Germinal center (tissue), 1 donor: ENCODE measurements around the gene GOLGA6L10.
"Not testable (repeated sequence)": the region's sequence is repeated elsewhere in the genome, so short reads cannot be mapped to it uniquely, and the experiment has no call there.

Experiments
- DNase-seq: peaks from one replicate; pipeline ENCODE4 v3.0.0; 2012; ENCODE audit warnings: mixed read lengths, low spot score

GOLGA6L10 gene

GRCh38 chr15:82349375-82349774, at the start of gene GOLGA6L10:
Gene GOLGA6L10 (minus strand): TSS chr15:82349475. CDS start chr15:82349375, 100 bp downstream.
- DNase-seq, result not testable (repeated sequence)

- DNase-seq, result no peak
These were observed 49.5 kb upstream of the GOLGA6L10 start for GRCh38 chr15:82398785-82399184.

- DNase-seq, result no peak
These were observed 48.5 kb upstream of the GOLGA6L10 start for GRCh38 chr15:82397817-82398216.

GRCh38 chr15:82395788-82396187, 46.5 kb upstream of the GOLGA6L10 start:
- DNase-seq, result not testable (repeated sequence)

GRCh38 chr15:82393671-82394070, 44.4 kb upstream of the GOLGA6L10 start:
- no peak for DNase-seq

- not testable (repeated sequence) for DNase-seq
These were observed 42.8 kb upstream of the GOLGA6L10 start for GRCh38 chr15:82392077-82392476.

- not testable (repeated sequence) for DNase-seq
These were observed 40.9 kb upstream of the GOLGA6L10 start for GRCh38 chr15:82390152-82390551.

GRCh38 chr15:82387209-82387608, 37.9 kb upstream of the GOLGA6L10 start:
- DNase-seq, result not testable (repeated sequence)

GRCh38 chr15:82381330-82381955, 32.2 kb upstream of the GOLGA6L10 start:
- DNase-seq, result not testable (repeated sequence)

- not testable (repeated sequence) for DNase-seq
These were observed 30.3 kb upstream of the GOLGA6L10 start for GRCh38 chr15:82379552-82379951.

- DNase-seq, result not testable (repeated sequence)
These were observed 24.4 kb upstream of the GOLGA6L10 start for GRCh38 chr15:82373661-82374060.

- DNase-seq, result no peak
These were observed 22.4 kb upstream of the GOLGA6L10 start for GRCh38 chr15:82371656-82372055.

GRCh38 chr15:82367790-82368189, 18.5 kb upstream of the GOLGA6L10 start:
- DNase-seq, result not testable (repeated sequence)

- not testable (repeated sequence) for DNase-seq
These were observed 16.5 kb upstream of the GOLGA6L10 start for GRCh38 chr15:82365692-82366323.

- DNase-seq, result not testable (repeated sequence)
These were observed 15.3 kb upstream of the GOLGA6L10 start for GRCh38 chr15:82364548-82364947.

- DNase-seq, result not testable (repeated sequence)
These were observed 13.5 kb upstream of the GOLGA6L10 start for GRCh38 chr15:82362790-82363189.

GRCh38 chr15:82360618-82361017, 11.3 kb upstream of the GOLGA6L10 start:
- DNase-seq, result not testable (repeated sequence)

GRCh38 chr15:82355055-82355454, 5.8 kb upstream of the GOLGA6L10 start:
- not testable (repeated sequence) for DNase-seq

- DNase-seq, result not testable (repeated sequence)
These were observed 5.3 kb upstream of the GOLGA6L10 start for GRCh38 chr15:82354546-82354945.

- DNase-seq, result not testable (repeated sequence)
These were observed 1.6 kb downstream of the GOLGA6L10 start for GRCh38 chr15:82347645-82348044.

GRCh38 chr15:82345176-82345575, 4.1 kb downstream of the GOLGA6L10 start:
- not testable (repeated sequence) for DNase-seq

GRCh38 chr15:82344421-82344820, 4.9 kb downstream of the GOLGA6L10 start:
- DNase-seq, result not testable (repeated sequence)

GRCh38 chr15:82343851-82344250, 5.4 kb downstream of the GOLGA6L10 start:
- not testable (repeated sequence) for DNase-seq
